ENCODE results near the gene CD22.

DNA sequence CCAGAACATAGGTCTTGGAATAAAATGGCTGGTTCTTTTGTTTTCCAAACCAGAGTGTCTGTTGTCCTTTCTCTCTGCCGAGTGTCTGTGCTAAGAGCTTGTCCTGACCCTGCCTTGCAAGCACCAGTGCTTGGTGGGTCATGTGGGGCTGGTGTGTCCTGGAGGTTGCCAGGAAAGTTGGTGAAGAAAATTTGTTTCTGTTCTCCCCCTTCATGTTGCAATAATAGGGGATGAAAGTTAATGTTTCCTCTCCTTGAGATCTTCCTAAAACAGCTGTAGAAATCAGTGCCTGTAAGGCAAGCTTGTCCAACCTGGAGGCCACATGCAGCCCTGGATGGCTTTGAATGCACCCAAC lies 43.9 kb upstream of the CD22 start:
- TF ChIP-seq, protein P1, sequence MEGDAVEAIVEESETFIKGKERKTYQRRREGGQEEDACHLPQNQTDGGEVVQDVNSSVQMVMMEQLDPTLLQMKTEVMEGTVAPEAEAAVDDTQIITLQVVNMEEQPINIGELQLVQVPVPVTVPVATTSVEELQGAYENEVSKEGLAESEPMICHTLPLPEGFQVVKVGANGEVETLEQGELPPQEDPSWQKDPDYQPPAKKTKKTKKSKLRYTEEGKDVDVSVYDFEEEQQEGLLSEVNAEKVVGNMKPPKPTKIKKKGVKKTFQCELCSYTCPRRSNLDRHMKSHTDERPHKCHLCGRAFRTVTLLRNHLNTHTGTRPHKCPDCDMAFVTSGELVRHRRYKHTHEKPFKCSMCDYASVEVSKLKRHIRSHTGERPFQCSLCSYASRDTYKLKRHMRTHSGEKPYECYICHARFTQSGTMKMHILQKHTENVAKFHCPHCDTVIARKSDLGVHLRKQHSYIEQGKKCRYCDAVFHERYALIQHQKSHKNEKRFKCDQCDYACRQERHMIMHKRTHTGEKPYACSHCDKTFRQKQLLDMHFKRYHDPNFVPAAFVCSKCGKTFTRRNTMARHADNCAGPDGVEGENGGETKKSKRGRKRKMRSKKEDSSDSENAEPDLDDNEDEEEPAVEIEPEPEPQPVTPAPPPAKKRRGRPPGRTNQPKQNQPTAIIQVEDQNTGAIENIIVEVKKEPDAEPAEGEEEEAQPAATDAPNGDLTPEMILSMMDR (IDR thresholded peaks at IDR 0.05; ENCODE audit: low read length): no peak
- TF ChIP-seq EZH2phosphoT487 (IDR thresholded peaks at IDR 0.05; ENCODE audit: low read length): no peak
